Naive B cell (primary cell): ENCODE measurements around the gene TGFBR2. TPM values are rescaled to one million over a fixed set of nuclear protein-coding genes. Genes with fewer than 3 reads are reported as not detected.

Experiments used
- ATAC-seq, 2 donors: fragments of 150-1000 bp; cut with Tn5 transposase; 2 replicates each; pipeline ENCODE4 v1.10.0; 2021; ENCODE audit warnings: low read depth in 2 of 2, mild to moderate bottlenecking in 2 of 2, moderate library complexity in 2 of 2
- DNase-seq: peaks from one replicate; pipeline ENCODE4 v3.0.0; 2022
- H3K27ac Mint-ChIP-seq, 6 donors: one replicate each; pipeline ENCODE4 v1.8.0; 2020 to 2022; ENCODE audit warnings: mild to moderate bottlenecking in 6 of 6, mixed read lengths in 6 of 6, moderate library complexity in 5 of 6, inconsistent platforms in 2 of 6
- H3K27me3 Mint-ChIP-seq, 3 donors: one replicate each; pipeline ENCODE4 v1.8.0; 2021 to 2022; ENCODE audit warnings: mixed read lengths in 3 of 3, mild to moderate bottlenecking in 1 of 3
- H3K36me3 Mint-ChIP-seq, 2 donors: one replicate each; pipeline ENCODE4 v1.8.0; 2020 to 2022; ENCODE audit warnings: mixed read lengths in 2 of 2, inconsistent platforms in 1 of 2, mild to moderate bottlenecking in 1 of 2
- H3K4me1 Mint-ChIP-seq, 3 donors: one replicate each; pipeline ENCODE4 v1.8.0; 2020 to 2022; ENCODE audit warnings: mixed read lengths in 3 of 3, inconsistent platforms in 1 of 3, mild to moderate bottlenecking in 1 of 3, moderate library complexity in 1 of 3
- H3K4me3 Mint-ChIP-seq, 8 donors: one replicate each; pipeline ENCODE4 v1.8.0; 2020 to 2022; ENCODE audit warnings: mild to moderate bottlenecking in 8 of 8, mixed read lengths in 8 of 8, moderate library complexity in 8 of 8, inconsistent platforms in 2 of 8
- H3K9me3 Mint-ChIP-seq, 7 donors: one replicate each; pipeline ENCODE4 v1.8.0; 2020 to 2022; ENCODE audit warnings: mixed read lengths in 7 of 7, mild to moderate bottlenecking in 5 of 7, inconsistent platforms in 2 of 7, moderate library complexity in 1 of 7
- polyA plus RNA-seq, 6 donors: library from polyadenylated mRNA; unstranded; fragments of 300-500 nt; fragmentation: Illumina TruSeq; gene quantifications; one replicate each; pipeline ENCODE4 v1.2.3, GENCODE V29; 2021; ENCODE audit warnings: low read depth in 6 of 6

TGFBR2 gene
- polyA plus RNA-seq, 6 donors from 2014 or later: 99.4 to 169 (median 116) TPM

DNA sequence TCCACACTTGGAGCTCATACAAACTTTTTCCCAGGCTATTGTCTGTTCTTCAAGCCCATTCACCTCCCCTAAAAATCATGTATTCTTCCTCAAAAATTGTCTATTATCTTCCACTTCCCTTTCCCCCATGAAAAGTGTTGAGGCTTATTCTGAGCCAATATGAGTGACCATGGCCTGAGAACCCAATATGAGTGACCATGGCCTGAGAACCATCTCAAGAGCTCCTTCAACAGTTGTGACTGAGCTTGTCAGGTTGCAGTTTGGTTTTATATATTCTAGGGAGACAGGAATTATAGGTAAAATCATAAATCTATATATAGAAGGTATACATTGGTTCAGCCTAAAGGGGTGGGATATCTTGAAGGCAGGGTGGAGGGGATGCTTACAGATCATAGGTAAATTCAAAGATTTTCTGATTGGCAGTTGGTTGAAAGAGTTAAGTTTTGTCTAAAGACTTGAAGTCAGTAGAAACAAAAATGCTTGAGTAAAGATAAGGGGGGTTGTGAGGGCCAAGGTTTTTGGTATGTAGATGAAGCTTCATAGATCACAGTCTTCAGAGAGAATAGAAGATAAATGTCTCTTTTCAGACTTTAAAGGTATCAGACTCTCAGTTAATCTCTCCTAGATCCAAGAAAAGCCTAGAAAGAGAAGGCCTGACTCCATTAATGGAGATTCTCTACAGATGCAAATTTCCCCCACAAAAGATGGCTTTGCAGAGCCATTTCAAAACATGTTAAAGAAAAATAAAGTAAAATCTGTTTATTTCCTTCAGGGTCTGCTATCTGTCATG, 95.8 kb downstream of the TGFBR2 start:
- DNase-seq (no peak), ATAC-seq (no peak)
- H3K9me3 Mint-ChIP-seq: peaks cover 0 to 11% (median 5%) of the 10 kb centered on the region in 7 donors
- H3K4me1 Mint-ChIP-seq: peaks cover 14 to 34% (median 18%) of the 10 kb centered on the region in 3 donors
- H3K36me3 Mint-ChIP-seq: peaks cover 9 to 10% of the 10 kb centered on the region in 2 donors
- H3K4me3 Mint-ChIP-seq: no peak overlapping the region
- no peaks in the 10 kb centered on the region for H3K27me3 Mint-ChIP-seq
- peak overlapping the region in 3 of 6 donors; percentile 58 to 70 (median 68) for H3K27ac Mint-ChIP-seq

DNA sequence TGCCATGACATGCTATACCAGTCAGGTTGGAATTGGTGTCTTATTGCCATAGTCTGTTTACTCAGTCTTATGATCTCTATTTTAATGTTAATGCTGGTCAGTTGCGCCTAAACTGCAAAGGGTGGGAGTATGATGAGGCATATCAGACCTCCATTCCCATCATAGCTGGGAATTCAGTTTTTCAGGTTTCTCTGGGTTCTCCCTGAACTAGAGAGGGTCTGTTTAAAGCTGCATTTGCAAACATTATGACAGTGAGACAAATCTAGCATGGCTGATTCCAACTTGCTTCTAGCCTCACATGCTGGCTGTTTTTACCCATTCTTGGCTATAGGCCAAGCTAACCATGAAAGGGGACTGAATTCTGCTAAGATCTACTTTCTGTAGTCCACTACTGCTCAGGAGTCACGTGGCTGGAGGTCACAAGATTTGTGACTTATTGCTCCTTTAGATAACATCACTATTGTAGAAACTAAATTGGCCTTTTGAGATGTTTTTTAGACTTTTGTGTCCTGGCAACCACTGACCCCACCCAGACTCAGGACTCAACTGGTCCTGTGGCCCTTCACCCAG, 96.5 kb downstream of the TGFBR2 start:
- H3K4me3 Mint-ChIP-seq: peak overlapping the region in 1 of 8 donors; percentile 17
- peaks cover 9 to 11% of the 10 kb centered on the region in 2 donors for H3K36me3 Mint-ChIP-seq
- H3K27me3 Mint-ChIP-seq: no peaks in the 10 kb centered on the region
- H3K27ac Mint-ChIP-seq: peak overlapping the region in 5 of 6 donors; percentile 4 to 76 (median 63)
- no peak for ATAC-seq
- DNase-seq: no peak
- peaks cover 0 to 11% (median 5%) of the 10 kb centered on the region in 7 donors for H3K9me3 Mint-ChIP-seq
- peaks cover 13 to 30% (median 14%) of the 10 kb centered on the region in 3 donors for H3K4me1 Mint-ChIP-seq

DNA sequence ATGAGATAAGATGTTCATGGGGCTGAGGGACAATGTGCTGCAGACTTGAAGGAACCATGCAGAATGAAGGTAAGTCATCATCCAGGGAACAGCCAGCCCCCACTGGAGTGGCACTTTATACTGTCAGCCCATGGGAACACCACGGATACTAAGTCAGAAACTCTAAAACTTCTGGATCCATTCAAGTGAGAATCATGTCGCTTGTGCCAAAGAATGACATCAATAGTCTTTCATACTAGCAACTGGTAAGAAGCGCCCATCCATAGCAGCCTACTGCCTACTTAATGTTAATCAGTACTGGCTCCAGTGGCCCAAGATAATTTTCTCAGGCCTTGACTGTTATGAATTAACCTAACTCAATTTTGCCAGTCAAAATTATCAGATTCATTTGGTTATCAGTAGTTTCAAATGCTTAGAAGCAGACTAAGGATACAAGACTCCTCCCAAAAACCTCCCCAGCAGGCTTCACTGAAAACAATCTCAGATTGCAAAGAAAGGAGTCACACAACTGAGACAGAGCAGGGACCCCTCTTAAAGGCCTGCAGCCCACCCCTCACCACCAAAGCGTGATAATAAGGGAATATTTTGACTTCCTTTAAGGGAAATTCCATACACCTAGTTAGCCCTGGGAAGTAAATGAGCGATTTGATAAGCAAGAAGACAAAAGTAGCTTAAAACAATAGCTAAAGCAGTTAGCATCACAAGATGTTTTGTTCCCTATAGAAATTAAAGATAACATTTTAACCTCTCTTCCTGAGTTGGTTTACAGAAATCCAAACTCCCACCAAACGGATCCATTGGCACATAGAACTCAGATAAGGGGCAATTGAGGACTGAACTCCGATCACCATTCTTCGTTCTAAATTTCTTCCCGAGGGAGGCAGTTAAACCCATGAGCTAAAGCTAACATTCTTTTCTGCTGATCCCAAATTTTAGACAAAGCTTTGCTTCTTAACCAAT, 98.8 kb downstream of the TGFBR2 start:
- peaks cover 13 to 30% (median 14%) of the 10 kb centered on the region in 3 donors for H3K4me1 Mint-ChIP-seq
- no peak overlapping the region for H3K4me3 Mint-ChIP-seq
- peak overlapping the region in 4 of 6 donors; percentile 23 to 68 (median 58) for H3K27ac Mint-ChIP-seq
- DNase-seq (no peak), ATAC-seq (no peak)
- H3K9me3 Mint-ChIP-seq: peaks cover 0 to 11% (median 5%) of the 10 kb centered on the region in 7 donors
- H3K36me3 Mint-ChIP-seq: peaks cover 9 to 11% of the 10 kb centered on the region in 2 donors
- no peaks in the 10 kb centered on the region for H3K27me3 Mint-ChIP-seq

DNA sequence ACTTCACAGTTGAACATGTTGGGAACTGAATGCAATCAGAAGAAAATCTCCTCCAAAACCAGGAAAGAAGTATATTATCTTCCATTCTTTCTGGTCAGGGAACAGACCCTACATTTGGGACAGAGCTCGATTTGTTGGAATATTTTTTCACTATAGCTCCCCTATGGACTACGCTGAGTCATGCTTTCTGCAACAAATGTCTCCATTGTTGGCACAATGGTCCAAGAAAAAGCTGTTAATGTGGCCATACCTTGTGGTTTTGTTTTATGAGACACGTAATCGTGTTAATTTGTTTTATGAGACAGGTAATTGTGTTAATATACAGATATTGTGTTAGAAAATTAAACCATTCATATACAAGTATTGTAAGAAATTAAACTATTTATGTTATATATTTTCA, 101.4 kb downstream of the TGFBR2 start:
- no peak for ATAC-seq
- H3K27me3 Mint-ChIP-seq: no peaks in the 10 kb centered on the region

GRCh38 chr3:30708472-30708871, 102.1 kb downstream of the TGFBR2 start:
- Mint-ChIP-seq H3K27me3 (no peaks in the 10 kb centered on the region), H3K27ac (peak overlapping the region in 1 of 6 donors; percentile 1), H3K36me3 (peaks cover 3 to 5% of the 10 kb centered on the region in 2 donors), H3K4me1 (peaks cover 8 to 18% (median 16%) of the 10 kb centered on the region in 3 donors), H3K4me3 (no peak overlapping the region), H3K9me3 (peaks cover 0 to 3% (median 2%) of the 10 kb centered on the region in 7 donors)
- ATAC-seq: no peak
- no peak for DNase-seq

More for the DNA sequence above, 101.4 kb downstream of the TGFBR2 start:
- no peak overlapping the region for H3K27ac Mint-ChIP-seq
- DNase-seq: no peak
- H3K9me3 Mint-ChIP-seq: peaks cover 0 to 9% (median 5%) of the 10 kb centered on the region in 7 donors
- no peak overlapping the region for H3K4me3 Mint-ChIP-seq
- peaks cover 8 to 20% (median 18%) of the 10 kb centered on the region in 3 donors for H3K4me1 Mint-ChIP-seq
- H3K36me3 Mint-ChIP-seq: peaks cover 9 to 11% of the 10 kb centered on the region in 2 donors

GRCh38 chr3:30710017-30710416, 103.6 kb downstream of the TGFBR2 start:
- peaks cover 4 to 11% (median 6%) of the 10 kb centered on the region in 3 donors for H3K4me1 Mint-ChIP-seq
- peaks cover 0 to 8% (median 5%) of the 10 kb centered on the region in 7 donors for H3K9me3 Mint-ChIP-seq
- DNase-seq (no peak), ATAC-seq (no peak)
- no peaks in the 10 kb centered on the region for H3K27me3 Mint-ChIP-seq
- no peak overlapping the region for H3K27ac Mint-ChIP-seq
- peaks cover 4 to 7% of the 10 kb centered on the region in 2 donors for H3K36me3 Mint-ChIP-seq
- no peak overlapping the region for H3K4me3 Mint-ChIP-seq

DNA sequence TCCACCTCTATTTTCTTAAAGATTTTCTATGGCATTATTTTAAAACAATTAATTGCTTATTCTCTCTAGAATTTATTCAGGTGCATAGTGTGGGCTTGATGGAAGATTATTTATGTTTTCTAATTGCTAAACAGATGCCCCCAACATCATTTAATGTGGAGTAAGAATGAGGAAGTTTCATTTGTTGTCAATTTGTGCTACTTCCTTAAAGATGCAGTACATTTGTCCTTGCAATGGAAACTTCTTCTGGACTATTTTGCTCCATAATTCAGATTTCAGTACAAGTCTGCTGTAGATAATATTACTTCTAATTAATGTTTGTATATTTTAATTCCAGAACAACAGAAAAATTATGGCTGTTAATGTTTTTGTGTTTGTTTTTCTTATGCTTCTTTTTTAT, 104.8 kb downstream of the TGFBR2 start:
- ATAC-seq: peak in 1 of 2 donors; percentile 44
- no peak overlapping the region for H3K4me3 Mint-ChIP-seq
- no peaks in the 10 kb centered on the region for H3K27me3 Mint-ChIP-seq
- no peak overlapping the region for H3K27ac Mint-ChIP-seq
- H3K4me1 Mint-ChIP-seq: peaks cover 0 to 6% (median 6%) of the 10 kb centered on the region in 3 donors
- no peak for DNase-seq
- H3K9me3 Mint-ChIP-seq: peaks cover 0 to 14% (median 7%) of the 10 kb centered on the region in 7 donors
- H3K36me3 Mint-ChIP-seq: peaks cover 4 to 8% of the 10 kb centered on the region in 2 donors

DNA sequence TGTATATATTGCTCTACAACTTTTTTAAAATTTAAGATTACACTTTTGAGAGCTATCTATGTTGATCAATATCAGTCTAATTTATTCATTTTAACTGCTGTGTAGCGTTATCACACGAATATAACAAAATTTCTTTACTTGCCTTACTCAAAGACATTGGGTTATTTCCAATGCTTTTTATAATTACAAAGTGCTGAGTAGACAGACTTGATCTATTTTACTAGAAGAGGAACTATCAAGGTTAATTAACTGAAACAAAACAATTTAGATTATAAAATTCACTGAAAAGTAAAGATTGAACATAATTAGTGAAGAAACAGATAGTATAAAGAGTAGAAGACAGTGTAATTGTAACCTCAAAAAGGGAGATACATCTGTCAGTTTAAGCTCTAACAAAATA, 105.5 kb downstream of the TGFBR2 start:
- DNase-seq: no peak
- no peak for ATAC-seq
- Mint-ChIP-seq H3K27me3 (no peaks in the 10 kb centered on the region), H3K4me1 (peaks cover 0 to 6% (median 6%) of the 10 kb centered on the region in 3 donors), H3K4me3 (peak overlapping the region in 1 of 8 donors; percentile 56), H3K36me3 (peaks cover 4 to 8% of the 10 kb centered on the region in 2 donors), H3K9me3 (peaks cover 0 to 14% (median 7%) of the 10 kb centered on the region in 7 donors), H3K27ac (no peak overlapping the region)

- H3K27me3 Mint-ChIP-seq: no peaks in the 10 kb centered on the region
- no peak overlapping the region for H3K4me3 Mint-ChIP-seq
- H3K4me1 Mint-ChIP-seq: peaks cover 0 to 6% (median 6%) of the 10 kb centered on the region in 3 donors
- no peak overlapping the region for H3K27ac Mint-ChIP-seq
- peaks cover 0 to 8% of the 10 kb centered on the region in 2 donors for H3K36me3 Mint-ChIP-seq
- peaks cover 0 to 14% (median 7%) of the 10 kb centered on the region in 7 donors for H3K9me3 Mint-ChIP-seq
- DNase-seq (no peak), ATAC-seq (no peak)
Observed at GRCh38 chr3:30712991-30713390, 106.6 kb downstream of the TGFBR2 start.

GRCh38 chr3:30713885-30714503, 107.6 kb downstream of the TGFBR2 start:
- H3K9me3 Mint-ChIP-seq: peaks cover 0 to 14% (median 7%) of the 10 kb centered on the region in 7 donors
- H3K36me3 Mint-ChIP-seq: peaks cover 0 to 8% of the 10 kb centered on the region in 2 donors
- DNase-seq: no peak
- no peak for ATAC-seq
- H3K4me1 Mint-ChIP-seq: peaks cover 7 to 14% (median 11%) of the 10 kb centered on the region in 3 donors
- no peaks in the 10 kb centered on the region for H3K27me3 Mint-ChIP-seq
- H3K27ac Mint-ChIP-seq: no peak overlapping the region
- no peak overlapping the region for H3K4me3 Mint-ChIP-seq

DNA sequence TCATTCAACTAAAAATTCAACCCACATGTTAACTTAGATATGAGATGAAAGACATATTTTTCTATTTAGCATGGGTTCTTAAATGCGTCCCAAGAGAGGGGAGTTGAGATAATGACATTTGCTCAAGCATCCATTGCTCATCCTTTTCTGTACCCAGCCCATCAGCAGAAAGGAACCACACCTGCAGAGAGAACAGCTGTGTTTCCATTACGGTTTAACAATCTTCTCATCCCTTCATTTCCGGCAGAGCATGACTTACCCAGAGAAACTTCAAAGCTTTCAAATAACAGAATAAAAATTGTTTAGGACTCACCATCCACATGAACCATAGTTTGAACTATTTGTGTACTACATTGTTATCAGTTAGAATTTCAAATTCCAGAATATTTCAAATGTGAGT, 113.1 kb downstream of the TGFBR2 start:
- ATAC-seq: no peak
- peak overlapping the region in 1 of 6 donors; percentile 67 for H3K27ac Mint-ChIP-seq
- no peak for DNase-seq
- H3K36me3 Mint-ChIP-seq: peaks cover 0 to 6% of the 10 kb centered on the region in 2 donors
- no peaks in the 10 kb centered on the region for H3K27me3 Mint-ChIP-seq
- H3K9me3 Mint-ChIP-seq: peaks cover 0 to 11% (median 8%) of the 10 kb centered on the region in 7 donors
- peak overlapping the region in 2 of 8 donors; percentile 1 to 12 for H3K4me3 Mint-ChIP-seq
- peaks cover 12 to 18% (median 17%) of the 10 kb centered on the region in 3 donors for H3K4me1 Mint-ChIP-seq

- ATAC-seq: no peak
- peaks cover 17 to 29% (median 18%) of the 10 kb centered on the region in 3 donors for H3K4me1 Mint-ChIP-seq
- no peak for DNase-seq
- H3K9me3 Mint-ChIP-seq: peaks cover 0 to 6% (median 3%) of the 10 kb centered on the region in 7 donors
- no peaks in the 10 kb centered on the region for H3K27me3 Mint-ChIP-seq
- H3K36me3 Mint-ChIP-seq: peaks cover 0 to 5% of the 10 kb centered on the region in 2 donors
- no peak overlapping the region for H3K4me3 Mint-ChIP-seq
- no peak overlapping the region for H3K27ac Mint-ChIP-seq
Observed at GRCh38 chr3:30720586-30721313, 114.3 kb downstream of the TGFBR2 start.
